ENCODE results near the gene CABP1. TPM values are rescaled to one million over a fixed set of nuclear protein-coding genes. Genes with fewer than 3 reads are reported as not detected.
A peak's percentile ranks its signal among the peaks of the same experiment; 100 is the strongest.

Gene CABP1
- total and polyA plus RNA-seq, 11 donors: 2.4 to 9.9 (median 3.8) TPM

DNA sequence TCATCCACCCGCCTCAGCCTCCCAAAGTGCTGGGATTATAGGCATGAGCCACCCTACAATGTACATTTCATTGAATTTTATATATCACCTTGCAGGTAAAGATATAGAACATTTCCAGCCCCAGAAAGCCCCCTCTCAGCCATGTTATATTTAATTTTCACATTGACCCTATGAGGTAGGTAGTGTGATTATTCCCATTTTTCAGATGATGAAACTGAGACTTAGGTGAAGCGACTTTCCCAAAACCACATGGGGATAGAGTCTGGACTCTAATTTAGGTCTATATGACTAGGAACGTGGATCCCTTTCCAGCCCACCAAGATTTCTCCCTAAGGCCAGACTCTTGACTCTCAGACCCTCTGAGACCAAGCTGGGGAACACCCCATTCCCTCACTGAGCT is 43.5 kb upstream of the CABP1 start:
- ATAC-seq (no peak), DNase-seq (no peak)
- WGBS, 4 donors: 90 to 98% (median 93%) methylated on average over 3 of the region's 3 CpGs
- peaks cover 0 to 6% (median 0%) of the 10 kb centered on the region in 9 donors for H3K27me3 ChIP-seq
- H3K4me3 ChIP-seq: no peak overlapping the region
- no peaks in the 10 kb centered on the region for H3K36me3 ChIP-seq
- H3K4me1 ChIP-seq: peaks cover 0 to 9% (median 4%) of the 10 kb centered on the region in 12 donors
- H3K9me3 ChIP-seq: no peaks in the 10 kb centered on the region
- TF ChIP-seq, protein P1, sequence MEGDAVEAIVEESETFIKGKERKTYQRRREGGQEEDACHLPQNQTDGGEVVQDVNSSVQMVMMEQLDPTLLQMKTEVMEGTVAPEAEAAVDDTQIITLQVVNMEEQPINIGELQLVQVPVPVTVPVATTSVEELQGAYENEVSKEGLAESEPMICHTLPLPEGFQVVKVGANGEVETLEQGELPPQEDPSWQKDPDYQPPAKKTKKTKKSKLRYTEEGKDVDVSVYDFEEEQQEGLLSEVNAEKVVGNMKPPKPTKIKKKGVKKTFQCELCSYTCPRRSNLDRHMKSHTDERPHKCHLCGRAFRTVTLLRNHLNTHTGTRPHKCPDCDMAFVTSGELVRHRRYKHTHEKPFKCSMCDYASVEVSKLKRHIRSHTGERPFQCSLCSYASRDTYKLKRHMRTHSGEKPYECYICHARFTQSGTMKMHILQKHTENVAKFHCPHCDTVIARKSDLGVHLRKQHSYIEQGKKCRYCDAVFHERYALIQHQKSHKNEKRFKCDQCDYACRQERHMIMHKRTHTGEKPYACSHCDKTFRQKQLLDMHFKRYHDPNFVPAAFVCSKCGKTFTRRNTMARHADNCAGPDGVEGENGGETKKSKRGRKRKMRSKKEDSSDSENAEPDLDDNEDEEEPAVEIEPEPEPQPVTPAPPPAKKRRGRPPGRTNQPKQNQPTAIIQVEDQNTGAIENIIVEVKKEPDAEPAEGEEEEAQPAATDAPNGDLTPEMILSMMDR (IDR thresholded peaks at IDR 0.05): no peak
- TF ChIP-seq POLR2A (IDR thresholded peaks at IDR 0.05): no peak
- intact Hi-C loops (cut with DNase I): loop anchor here in 1 of 10 donors (10.0 kb wide), 1 partner anchor 488 kb away; no protein-coding TSS in a partner anchor
- H3K27ac ChIP-seq: no peak overlapping the region

GRCh38 chr12:120597861-120598260 is 42.6 kb upstream of the CABP1 start:
- Histone ChIP-seq H3K27ac (no peak overlapping the region), H3K9me3 (no peaks in the 10 kb centered on the region), H3K4me3 (no peak overlapping the region), H3K27me3 (peaks cover 0 to 6% (median 0%) of the 10 kb centered on the region in 9 donors), H3K4me1 (peaks cover 0 to 9% (median 4%) of the 10 kb centered on the region in 12 donors), H3K36me3 (no peaks in the 10 kb centered on the region)
- DNase-seq (no peak), ATAC-seq (no peak)
- intact Hi-C loops (cut with DNase I): loop anchor here in 1 of 10 donors (10.0 kb wide), 1 partner anchor 487 kb away; no protein-coding TSS in a partner anchor
- no peak for TF ChIP-seq POLR2A (IDR thresholded peaks at IDR 0.05)
- TF ChIP-seq, protein P1 (IDR thresholded peaks at IDR 0.05): no peak
- WGBS, 4 donors: 70 to 77% (median 71%) methylated on average over 3 of the region's 3 CpGs

DNA sequence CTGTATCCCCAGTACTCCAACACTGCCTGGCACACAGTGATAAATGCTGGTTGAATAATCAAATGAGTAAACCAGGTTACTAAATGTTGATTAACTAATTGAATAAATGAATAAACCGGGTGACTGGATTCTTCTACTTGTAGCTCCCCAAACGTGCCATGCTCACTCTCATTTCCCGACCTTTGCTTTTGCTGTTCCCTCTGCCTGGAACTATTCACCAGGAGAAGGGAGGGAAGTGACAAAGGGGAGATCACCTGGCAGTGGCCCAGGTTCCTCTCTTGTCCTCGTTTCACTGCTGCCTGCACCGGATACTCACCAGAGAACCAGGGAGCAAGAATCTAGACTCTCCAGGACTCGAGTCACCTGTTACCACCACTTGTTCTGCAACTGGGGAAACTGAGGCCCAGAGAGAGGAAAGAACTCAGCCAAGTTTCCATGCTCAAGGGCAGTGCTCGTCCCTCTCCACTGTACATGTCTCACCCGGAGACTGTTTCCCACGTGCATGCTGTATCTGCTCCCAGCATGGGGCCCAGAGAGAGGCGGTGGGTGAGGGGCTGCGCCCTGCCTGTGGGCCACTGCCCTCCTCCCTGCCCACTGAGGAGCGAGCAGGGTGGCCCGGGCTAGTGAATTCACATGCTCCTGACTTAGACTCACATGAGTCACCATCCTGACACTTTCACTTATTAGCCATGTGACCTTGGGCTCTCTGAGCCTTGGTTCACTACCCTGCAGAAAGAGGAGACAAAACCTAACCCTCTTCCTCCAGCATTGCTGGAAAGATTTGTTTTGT is 41.6 kb upstream of the CABP1 start:
- no peak for TF ChIP-seq POLR2A (IDR thresholded peaks at IDR 0.05)
- TF ChIP-seq, protein P1 (IDR thresholded peaks at IDR 0.05): no peak
- no peaks in the 10 kb centered on the region for H3K9me3 ChIP-seq
- H3K27ac ChIP-seq: no peak overlapping the region
- H3K4me1 ChIP-seq: peaks cover 0 to 9% (median 4%) of the 10 kb centered on the region in 12 donors
- ATAC-seq (peak; percentile 67 to 86 (median 79)), DNase-seq (no peak)
- H3K36me3 ChIP-seq: no peaks in the 10 kb centered on the region
- WGBS, 4 donors: 38 to 48% (median 42%) methylated on average over 11 to 13 of the region's 13 CpGs
- no peak overlapping the region for H3K4me3 ChIP-seq
- intact Hi-C loops (cut with DNase I): loop anchor here in 1 of 10 donors (10.0 kb wide), 1 partner anchor 486 kb away; no protein-coding TSS in a partner anchor
- H3K27me3 ChIP-seq: peaks cover 0 to 6% (median 0%) of the 10 kb centered on the region in 9 donors
